GM18867 (cell line): ENCODE measurements around the gene CA9.

Source experiments
- ATAC-seq: cut with Tn5 transposase; IDR thresholded peaks from one replicate; pipeline ENCODE4 v1.9.1; 2021; ENCODE audit warnings: mild to moderate bottlenecking, moderate library complexity; ENCODE audit not compliant: unreplicated experiment

Gene CA9

GRCh38 chr9:35714123-35714522 lies 40.4 kb downstream of the CA9 start:
- no peak for ATAC-seq

GRCh38 chr9:35714579-35715252 lies 41.0 kb downstream of the CA9 start:
- ATAC-seq = no peak

DNA sequence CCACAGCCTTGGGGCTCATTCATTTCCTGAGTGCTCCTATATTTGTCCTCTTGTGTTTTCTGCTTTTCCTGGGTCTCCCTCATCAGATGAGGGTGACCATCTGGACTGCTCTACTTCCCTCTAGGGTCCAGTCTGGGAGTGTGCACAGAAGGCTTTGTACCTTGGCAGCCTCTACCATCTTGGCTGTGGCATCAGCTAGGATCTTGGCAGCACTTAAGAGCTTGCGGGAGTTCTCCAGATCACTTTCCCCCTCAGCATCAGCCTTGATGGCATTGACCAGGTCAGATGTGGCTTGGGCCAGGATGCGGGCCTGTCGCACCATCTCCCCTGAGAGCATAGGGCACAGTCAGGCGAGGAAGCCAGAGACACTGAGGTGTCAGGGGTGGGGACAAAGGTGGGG lies 42.5 kb downstream of the CA9 start:
- ATAC-seq = no peak

- no peak for ATAC-seq
Observed at GRCh38 chr9:35717132-35717870, 43.6 kb downstream of the CA9 start.

DNA sequence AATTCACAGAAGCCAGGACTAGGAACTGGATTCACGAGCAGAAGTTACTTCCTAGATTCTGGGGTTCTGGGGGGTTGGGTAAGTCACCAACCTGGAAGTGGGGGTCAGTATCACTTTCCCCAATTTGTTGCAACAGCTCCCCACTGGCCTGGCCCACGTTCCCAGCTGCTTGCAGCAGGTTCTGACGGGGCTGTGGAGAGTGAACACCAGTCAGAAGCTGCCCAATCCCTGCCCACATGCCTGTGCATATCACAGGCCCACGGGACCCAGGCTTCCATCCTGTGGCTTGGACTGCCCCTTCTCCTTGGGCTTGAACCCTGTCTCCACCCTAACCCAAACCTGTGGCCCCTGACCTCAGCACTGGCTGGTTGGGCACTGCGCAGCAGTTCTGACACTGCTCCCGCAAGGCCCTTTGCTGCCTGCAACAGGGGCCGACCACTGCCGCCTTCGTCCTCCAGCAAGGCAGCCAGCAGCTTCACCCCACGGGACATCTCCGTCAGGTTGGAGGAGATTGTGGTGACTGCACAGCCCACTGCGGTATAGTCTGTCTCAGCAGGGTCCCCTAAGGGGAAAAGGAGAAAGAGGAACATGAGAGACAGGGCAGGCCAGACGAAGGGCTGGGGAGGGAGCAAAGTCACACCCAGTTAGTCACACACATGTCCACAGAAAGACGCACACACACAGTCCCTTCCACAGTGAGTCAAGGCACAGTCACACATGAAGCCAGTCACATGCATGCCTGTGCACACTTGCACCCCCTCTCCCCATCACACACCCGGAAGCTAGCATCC lies 45.2 kb downstream of the CA9 start:
- no peak for ATAC-seq

GRCh38 chr9:35719546-35719945 lies 45.8 kb downstream of the CA9 start:
- no peak for ATAC-seq

DNA sequence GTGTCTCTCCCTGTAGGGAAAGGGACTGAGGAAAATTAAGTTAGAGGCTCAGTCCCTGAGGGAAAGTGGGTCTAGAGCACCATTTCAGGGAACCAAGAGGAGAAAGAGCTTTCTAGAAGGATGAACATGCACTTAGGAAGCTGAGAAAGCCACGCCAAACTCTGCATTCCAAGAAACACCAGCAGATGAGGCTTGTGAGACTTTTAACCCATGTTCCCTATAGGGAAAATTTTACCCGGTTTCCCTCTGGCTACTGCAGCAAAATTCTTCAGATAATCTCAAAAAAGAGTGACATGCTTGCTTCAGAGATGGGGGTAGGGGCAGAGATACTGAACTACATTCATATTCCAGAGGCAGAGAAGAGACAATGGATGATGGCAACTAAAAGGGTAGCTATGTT lies 49.7 kb downstream of the CA9 start:
- no peak for ATAC-seq

DNA sequence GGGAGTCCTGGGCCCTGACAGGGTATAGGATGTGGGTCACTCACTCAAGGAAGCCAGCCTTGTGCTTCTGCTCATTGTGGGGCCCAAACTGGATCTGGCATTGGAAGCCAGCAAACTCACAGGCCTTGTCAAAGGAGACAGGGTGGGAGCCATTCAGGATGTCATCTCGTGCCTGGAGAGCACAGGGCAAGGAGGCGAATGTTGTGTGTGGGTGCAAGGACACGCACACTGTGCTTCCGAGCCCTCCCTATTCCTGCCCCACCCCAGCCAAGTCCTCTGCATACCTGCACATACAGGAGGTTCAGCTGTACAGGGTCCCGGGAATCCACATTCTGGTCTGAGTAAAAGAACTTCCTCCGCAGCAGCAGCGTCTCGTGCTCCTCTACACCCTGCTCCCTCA lies 50.2 kb downstream of the CA9 start:
- no peak for ATAC-seq

DNA sequence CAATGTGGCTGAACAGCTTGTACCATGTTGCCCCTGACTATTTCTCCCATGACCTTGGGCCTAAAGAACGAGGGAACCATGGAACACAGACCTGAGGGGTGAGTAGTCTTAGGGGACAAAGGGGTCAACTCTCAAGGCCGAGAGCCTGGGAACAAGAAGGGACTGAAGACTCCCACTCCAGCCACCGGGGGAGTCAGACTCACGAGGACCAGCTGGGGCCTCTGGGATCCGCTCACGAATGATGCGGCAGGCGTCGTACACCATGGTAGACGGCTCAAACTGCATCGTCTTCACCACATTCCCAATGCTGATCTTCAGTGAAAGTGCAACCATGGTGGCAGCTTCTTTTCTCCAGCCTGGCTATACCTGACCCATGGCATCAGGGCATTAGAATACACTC lies 51.6 kb downstream of the CA9 start:
- ATAC-seq = no peak

- ATAC-seq = no peak
Observed at GRCh38 chr9:35726931-35727330, 53.2 kb downstream of the CA9 start.

GRCh38 chr9:35727676-35728040 lies 53.9 kb downstream of the CA9 start:
- ATAC-seq = no peak

DNA sequence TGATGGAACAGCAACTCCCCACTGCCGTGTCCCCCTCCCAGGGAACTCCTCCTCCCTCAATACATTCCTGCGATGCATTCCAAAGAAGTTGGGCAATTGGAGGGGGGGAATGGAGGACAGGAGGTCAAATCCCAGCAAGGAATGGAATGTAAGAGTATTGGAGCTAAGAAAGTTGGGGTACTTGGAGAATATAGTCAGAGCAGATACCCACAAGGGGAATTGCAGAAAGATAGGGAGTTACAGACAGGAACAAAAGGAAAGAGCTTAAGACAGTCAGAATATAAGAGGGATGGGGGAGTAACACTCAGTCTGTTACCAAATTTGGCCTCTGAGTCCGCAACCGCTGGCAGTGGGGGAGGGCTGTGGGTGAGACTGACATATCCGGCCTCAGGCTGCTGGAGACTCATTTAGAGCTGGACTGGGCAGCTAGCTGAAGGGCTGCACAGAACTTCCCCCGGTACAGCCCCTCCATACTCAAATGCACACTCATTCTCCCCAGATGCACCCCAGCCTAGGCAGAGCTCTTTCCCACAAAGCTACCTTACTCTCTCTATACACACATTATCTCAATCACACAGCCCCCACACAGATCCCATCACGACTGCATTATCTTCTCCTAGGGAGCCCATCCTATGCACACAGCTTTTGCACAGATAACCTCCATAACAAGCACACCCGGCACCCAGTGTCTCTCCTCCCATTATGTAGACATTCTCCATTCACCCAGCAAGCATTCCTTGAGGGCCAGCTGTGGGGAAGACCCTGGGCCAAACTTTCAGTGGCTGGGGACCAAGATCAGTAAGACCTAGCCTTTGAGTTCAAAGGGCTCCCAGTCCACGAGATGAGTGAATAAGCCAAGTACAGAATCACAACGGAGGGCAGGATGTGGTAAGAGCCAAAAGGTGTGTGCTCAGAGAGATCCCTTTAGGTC lies 54.6 kb downstream of the CA9 start:
- no peak for ATAC-seq

DNA sequence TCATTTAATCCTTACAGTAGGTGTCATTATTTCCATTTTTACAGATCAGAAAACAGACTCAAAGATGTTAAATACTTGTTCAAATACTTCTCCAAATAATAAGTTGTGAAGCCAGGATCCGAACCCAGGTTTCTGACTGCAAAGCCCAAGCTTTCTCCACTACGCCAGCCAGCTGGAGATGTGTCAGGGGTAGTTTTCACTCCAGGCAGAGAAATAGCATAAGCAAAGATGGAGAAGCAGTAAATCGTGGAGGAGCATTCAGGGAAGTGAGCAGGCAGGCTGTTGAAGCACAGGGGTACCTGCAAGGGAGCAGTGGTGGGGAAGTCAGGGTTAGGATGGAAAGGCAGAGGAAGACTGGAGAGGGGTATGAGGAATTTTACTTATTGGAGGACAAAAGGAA lies 55.4 kb downstream of the CA9 start:
- no peak for ATAC-seq

DNA sequence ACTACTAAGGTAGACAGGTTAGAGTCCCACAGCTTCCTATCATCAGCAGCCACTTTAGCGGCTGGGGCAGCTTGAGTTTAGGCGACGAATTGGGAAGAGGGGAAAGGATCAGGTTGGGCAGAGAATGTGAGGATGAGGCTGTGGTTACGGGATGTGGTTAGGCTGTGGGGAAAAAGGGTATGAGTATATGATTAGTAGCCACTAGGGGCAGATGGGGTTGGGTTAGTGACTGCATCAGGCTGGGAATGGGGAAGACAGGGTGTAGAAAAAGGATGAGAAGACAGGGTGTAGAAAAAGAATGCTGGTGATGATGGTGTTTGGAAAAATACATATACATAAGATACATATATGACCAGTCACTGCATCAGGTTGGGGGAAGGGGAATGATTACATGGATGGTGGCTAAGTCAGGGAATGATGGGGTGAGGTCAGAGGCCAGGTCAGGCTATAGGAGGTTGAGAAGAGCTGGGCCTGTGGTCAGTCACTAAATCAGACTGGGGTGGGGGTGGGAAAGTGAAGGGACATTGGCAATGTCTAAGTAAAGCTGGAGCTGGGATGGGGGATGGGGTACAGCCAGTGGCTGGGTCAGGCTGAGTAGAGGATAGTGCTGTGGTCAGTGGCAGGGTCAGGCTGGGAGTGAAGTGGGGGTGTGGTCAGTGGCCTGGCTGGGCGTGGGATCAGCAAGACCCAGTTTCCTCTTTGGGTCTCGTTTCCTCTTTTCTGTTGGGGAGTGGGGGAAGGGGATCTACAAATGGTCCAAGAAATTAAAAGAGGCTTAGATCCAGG lies 56.2 kb downstream of the CA9 start:
- no peak for ATAC-seq

DNA sequence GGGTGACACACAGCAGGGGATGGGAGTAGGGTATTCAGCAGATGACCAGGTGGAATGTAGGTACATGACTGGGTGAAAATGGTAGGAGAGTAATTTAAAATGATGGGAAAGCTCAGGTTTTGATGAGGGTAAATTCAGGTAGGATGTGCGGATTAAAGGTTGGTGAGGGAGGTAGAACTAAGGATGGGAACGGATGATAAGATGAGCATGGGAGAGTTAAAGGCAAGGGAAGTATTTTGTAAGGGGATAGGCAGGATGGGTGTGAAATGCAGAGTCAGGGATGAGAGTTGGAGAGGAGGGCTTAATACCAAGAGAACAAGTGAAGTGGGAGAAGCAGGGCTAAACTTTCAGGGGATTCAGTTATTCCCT lies 56.7 kb downstream of the CA9 start:
- ATAC-seq = no peak
